ENCODE measurements around the gene PURB.

DNA sequence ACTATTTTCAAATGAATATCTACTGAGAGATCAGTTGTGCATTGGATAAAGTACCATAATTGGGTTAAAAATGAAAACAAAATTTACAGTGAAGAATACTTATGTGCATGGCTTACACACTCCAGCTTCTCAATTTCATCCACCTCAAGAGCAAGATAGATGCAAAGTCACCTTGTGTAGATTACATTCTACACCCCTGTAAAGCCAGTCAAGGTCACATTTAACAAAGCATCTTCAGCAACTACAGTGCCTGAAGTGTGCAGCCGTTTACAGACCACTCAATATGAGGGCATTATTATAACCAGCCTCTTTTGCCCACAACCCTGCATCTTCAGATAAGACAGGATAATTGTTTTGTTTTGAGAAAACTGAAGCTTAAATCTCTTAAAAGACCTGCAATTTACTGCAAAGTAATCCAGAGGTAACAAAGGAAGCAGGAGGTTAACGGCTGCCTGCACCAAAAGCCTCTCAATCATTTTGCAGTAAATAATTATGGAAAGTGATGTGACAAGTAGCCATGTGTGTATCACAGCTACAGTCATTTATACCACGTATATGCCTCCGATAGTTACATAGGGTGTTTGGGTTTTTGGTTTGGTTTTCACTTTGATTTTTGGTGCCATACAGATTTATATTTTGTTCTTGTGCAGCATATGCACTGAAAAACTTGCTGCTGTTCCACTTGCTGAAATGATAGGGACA, 4.9 kb downstream of the PURB start:
- TF ChIP-seq, protein P1, sequence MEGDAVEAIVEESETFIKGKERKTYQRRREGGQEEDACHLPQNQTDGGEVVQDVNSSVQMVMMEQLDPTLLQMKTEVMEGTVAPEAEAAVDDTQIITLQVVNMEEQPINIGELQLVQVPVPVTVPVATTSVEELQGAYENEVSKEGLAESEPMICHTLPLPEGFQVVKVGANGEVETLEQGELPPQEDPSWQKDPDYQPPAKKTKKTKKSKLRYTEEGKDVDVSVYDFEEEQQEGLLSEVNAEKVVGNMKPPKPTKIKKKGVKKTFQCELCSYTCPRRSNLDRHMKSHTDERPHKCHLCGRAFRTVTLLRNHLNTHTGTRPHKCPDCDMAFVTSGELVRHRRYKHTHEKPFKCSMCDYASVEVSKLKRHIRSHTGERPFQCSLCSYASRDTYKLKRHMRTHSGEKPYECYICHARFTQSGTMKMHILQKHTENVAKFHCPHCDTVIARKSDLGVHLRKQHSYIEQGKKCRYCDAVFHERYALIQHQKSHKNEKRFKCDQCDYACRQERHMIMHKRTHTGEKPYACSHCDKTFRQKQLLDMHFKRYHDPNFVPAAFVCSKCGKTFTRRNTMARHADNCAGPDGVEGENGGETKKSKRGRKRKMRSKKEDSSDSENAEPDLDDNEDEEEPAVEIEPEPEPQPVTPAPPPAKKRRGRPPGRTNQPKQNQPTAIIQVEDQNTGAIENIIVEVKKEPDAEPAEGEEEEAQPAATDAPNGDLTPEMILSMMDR (optimal IDR thresholded peaks at IDR 0.05 in 1 of 3, IDR thresholded peaks at IDR 0.05 in 1 of 3, conservative IDR thresholded peaks at IDR 0.05 in 1 of 3; ENCODE audit: extremely low read depth in 1 of 3, insufficient read depth in 2 of 3, low read length in 3 of 3), result no peak
- TF ChIP-seq EZH2 (IDR thresholded peaks at IDR 0.05; ENCODE audit: low read length), result no peak
